ENCODE data around the gene FOXP3.

FOXP3 gene

GRCh38 chrX:49286136-49286535 is 21.6 kb upstream of the FOXP3 start:
- no peak overlapping the region for H3K4me3 ChIP-seq (replicated peaks; ENCODE audit: low read depth, low read length)
- DNase-seq (ENCODE audit: low read depth), result no peak

DNA sequence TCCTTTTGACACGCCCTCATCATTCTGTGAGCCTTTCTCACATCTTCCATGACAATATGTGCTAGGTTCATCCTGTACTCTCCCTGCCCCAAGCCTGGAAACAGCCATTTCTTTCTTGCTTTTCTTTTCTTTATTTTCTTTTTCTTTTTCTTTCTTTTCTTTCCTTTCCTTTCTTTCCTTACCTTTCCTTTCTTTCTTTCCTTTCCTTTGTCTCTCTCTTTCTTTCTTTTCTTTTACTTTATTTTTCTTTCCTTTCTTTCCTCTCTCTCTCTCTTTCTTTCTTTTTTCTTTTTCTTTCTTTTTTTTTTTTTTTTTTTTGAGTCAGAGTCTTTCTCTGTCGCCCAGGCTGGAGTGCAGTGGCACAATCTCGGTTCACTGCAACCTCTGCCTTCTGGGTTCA is 19.7 kb upstream of the FOXP3 start:
- no peak for DNase-seq (ENCODE audit: low read depth)
- H3K4me3 ChIP-seq (replicated peaks; ENCODE audit: low read depth, low read length), result no peak overlapping the region
- TF ChIP-seq CTCF (IDR thresholded peaks at IDR 0.05; ENCODE audit: low read length, missing control alignments), result no peak

More at GRCh38 chrX:49286136-49286535, 21.6 kb upstream of the FOXP3 start:
- TF ChIP-seq CTCF (IDR thresholded peaks at IDR 0.05; ENCODE audit: low read length, missing control alignments), result no peak

- H3K4me3 ChIP-seq (replicated peaks; ENCODE audit: low read depth, low read length), result no peak overlapping the region
- DNase-seq (ENCODE audit: low read depth), result peak; percentile 40
- TF ChIP-seq CTCF (IDR thresholded peaks at IDR 0.05; ENCODE audit: low read length, missing control alignments), result peak; percentile 33
Observed at GRCh38 chrX:49282647-49283011, 18.1 kb upstream of the FOXP3 start.

DNA sequence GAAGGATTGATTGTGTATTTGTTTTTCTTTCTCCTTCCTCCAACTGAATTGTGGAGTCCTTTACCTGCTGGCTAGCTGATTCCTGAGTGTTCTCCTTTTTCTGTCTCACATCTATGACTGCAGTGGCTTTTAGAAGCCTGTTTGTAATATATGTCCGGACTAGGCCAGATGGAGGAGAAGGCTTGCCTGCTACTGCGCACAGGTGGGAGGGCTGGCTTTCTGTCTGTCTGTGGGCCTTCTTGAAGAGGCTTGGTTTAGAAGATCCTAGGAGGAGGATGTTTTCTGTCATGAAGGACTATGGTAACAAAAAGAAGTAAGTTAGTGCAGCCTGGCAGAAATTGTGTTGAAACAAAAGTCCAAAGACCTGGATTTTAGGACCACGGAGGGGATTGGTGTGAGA is 13.6 kb upstream of the FOXP3 start:
- DNase-seq (ENCODE audit: low read depth), result no peak
- no peak overlapping the region for H3K4me3 ChIP-seq (replicated peaks; ENCODE audit: low read depth, low read length)
- TF ChIP-seq CTCF (IDR thresholded peaks at IDR 0.05; ENCODE audit: low read length, missing control alignments), result no peak

DNA sequence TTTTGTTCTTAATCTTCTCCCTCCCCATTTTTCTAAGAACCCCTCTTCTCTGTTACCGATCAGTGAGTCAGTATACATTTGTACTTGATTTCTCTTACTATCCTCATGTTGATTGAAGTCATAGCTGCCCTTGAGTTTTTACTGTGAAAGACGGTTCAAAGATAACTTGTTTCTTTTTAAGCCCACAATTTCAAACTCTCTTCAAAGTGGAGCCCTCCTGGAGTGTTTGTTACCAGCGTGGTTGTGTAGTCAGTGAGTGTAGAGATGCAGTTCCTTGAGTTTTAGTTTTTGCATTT is 13.0 kb upstream of the FOXP3 start:
- no peak for TF ChIP-seq CTCF (IDR thresholded peaks at IDR 0.05; ENCODE audit: low read length, missing control alignments)
- no peak for DNase-seq (ENCODE audit: low read depth)

GRCh38 chrX:49276671-49277534 is 12.4 kb upstream of the FOXP3 start:
- no peak overlapping the region for H3K4me3 ChIP-seq (replicated peaks; ENCODE audit: low read depth, low read length)
- no peak for DNase-seq (ENCODE audit: low read depth)
- TF ChIP-seq CTCF (IDR thresholded peaks at IDR 0.05; ENCODE audit: low read length, missing control alignments), result no peak

More for the DNA sequence above, 13.0 kb upstream of the FOXP3 start:
- no peak overlapping the region for H3K4me3 ChIP-seq (replicated peaks; ENCODE audit: low read depth, low read length)

DNA sequence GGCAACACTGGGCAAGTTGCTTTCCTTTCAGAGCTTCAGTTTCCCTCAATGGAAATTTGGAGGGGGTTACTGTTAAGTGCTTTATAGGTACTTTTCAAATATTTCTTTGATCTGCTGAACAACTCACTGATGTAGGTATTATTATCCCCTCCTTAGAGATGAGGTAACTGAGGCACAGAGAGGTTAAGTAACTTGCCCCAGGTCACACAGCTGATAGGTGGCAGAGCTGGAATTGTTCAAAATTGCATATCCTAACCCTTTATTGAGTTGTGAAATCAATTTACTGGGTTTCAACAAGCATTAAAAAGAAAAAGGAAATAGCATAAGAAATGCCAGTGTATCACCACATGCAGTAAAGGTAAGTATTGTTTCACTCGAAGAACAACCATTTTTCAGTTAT is 11.7 kb upstream of the FOXP3 start:
- no peak for TF ChIP-seq CTCF (IDR thresholded peaks at IDR 0.05; ENCODE audit: low read length, missing control alignments)

More for the DNA sequence above, 11.7 kb upstream of the FOXP3 start:
- no peak for DNase-seq (ENCODE audit: low read depth)
- no peak overlapping the region for H3K4me3 ChIP-seq (replicated peaks; ENCODE audit: low read depth, low read length)
